HepG2 (cell line): Measurements from ENCODE around the gene DNAJC11. TPM values are rescaled to one million over a fixed set of nuclear protein-coding genes. Genes with fewer than 3 reads are reported as not detected.

Experiments used
- GTF2F1 ChIP-seq: fragments of 150-350 bp; IDR thresholded peaks from 2 replicates; pipeline ENCODE4 v1.6.1; 2014; ENCODE audit warnings: low read length
- HNF4G ChIP-seq, 2 experiments: sonication (generic) in 1 of 2; formaldehyde crosslinking in 1 of 2; IDR thresholded peaks; 2 replicates each; pipeline versions ENCODE4 v1.4.0 to v1.6.1; 2011 to 2020; ENCODE audit warnings: borderline replicate concordance in 2 of 2, low read depth in 2 of 2, mild to moderate bottlenecking in 2 of 2, low read length in 1 of 2, missing genetic modification reagents in 1 of 2, moderate library complexity in 1 of 2
- HNRNPLL ChIP-seq: fragments of 200-400 bp; formaldehyde crosslinking; IDR thresholded peaks from 2 replicates; pipeline ENCODE4 v1.6.1; 2017; ENCODE audit warnings: mild to moderate bottlenecking, low read depth, low read length; ENCODE audit not compliant: poor library complexity, severe bottlenecking
- MIXL1 ChIP-seq: IDR thresholded peaks from 2 replicates; pipeline ENCODE4 v1.6.1; 2016
- NFYC ChIP-seq: IDR thresholded peaks from 2 replicates; pipeline ENCODE4 v1.6.1; 2016; ENCODE audit warnings: missing genetic modification reagents, missing compliant biosample characterization
- POLR2AphosphoS5 ChIP-seq: IDR thresholded peaks from 2 replicates; pipeline ENCODE4 v1.6.1; 2012; ENCODE audit warnings: low read depth, low read length
- SMAD1 ChIP-seq: sonication (generic); formaldehyde crosslinking; IDR thresholded peaks from 2 replicates; pipeline ENCODE4 v1.4.0; 2020; ENCODE audit warnings: missing genetic modification reagents, low read depth, mild to moderate bottlenecking, borderline replicate concordance
- SOX5 ChIP-seq: IDR thresholded peaks from 2 replicates; pipeline ENCODE4 v1.6.1; 2016; ENCODE audit warnings: borderline replicate concordance
- SP140L ChIP-seq: sonication (generic); formaldehyde crosslinking; IDR thresholded peaks from 2 replicates; pipeline ENCODE4 v1.4.0; 2020; ENCODE audit warnings: missing genetic modification reagents, borderline replicate concordance
- ZMAT3 ChIP-seq: sonication (generic); formaldehyde crosslinking; conservative IDR thresholded peaks from 2 replicates; pipeline ENCODE4 v1.7.0; 2021; ENCODE audit warnings: missing genetic modification reagents
- ZNF383 ChIP-seq: sonication (generic); formaldehyde crosslinking; IDR thresholded peaks from 2 replicates; pipeline ENCODE4 v1.4.0; 2020; ENCODE audit warnings: missing genetic modification reagents, mild to moderate bottlenecking, borderline replicate concordance
- ZNF552 ChIP-seq: sonication (generic); formaldehyde crosslinking; IDR thresholded peaks from 2 replicates; pipeline ENCODE4 v1.9.0; 2022; ENCODE audit warnings: missing genetic modification reagents, mild to moderate bottlenecking, borderline replicate concordance
- ZNF564 ChIP-seq: sonication (generic); formaldehyde crosslinking; IDR thresholded peaks from 2 replicates; pipeline ENCODE4 v1.8.1; 2023; ENCODE audit warnings: mild to moderate bottlenecking, missing genetic modification reagents
- ZNF569 ChIP-seq: sonication (generic); formaldehyde crosslinking; IDR thresholded peaks from 2 replicates; pipeline ENCODE4 v1.5.0; 2020; ENCODE audit warnings: mild to moderate bottlenecking, missing genetic modification reagents, moderate library complexity, borderline replicate concordance
- ZNF747 ChIP-seq: sonication (generic); formaldehyde crosslinking; IDR thresholded peaks from 2 replicates; pipeline ENCODE4 v1.8.1; 2023; ENCODE audit warnings: missing genetic modification reagents, mild to moderate bottlenecking, borderline replicate concordance
- polyA plus RNA-seq, 8 experiments: library from polyadenylated mRNA; depleted of rRNA in 3 of 8; stranded (reverse) in 7 of 8; unstranded in 1 of 8; fragments of >200 nt; fragmentation: Illumina TruSeq in 4 of 8; extraction: Trizol in 4 of 8; gene quantifications; 2 replicates each; pipeline versions ENCODE4 v1.2.1 to v1.2.3, GENCODE V29; 2011 to 2016; ENCODE audit warnings: low read depth in 4 of 8, missing spikeins in 1 of 8, mixed read lengths in 1 of 8; ENCODE audit not compliant: insufficient read depth in 1 of 8
- total RNA-seq, 5 experiments: library from RNA; depleted of rRNA; stranded (reverse); fragments of >200 nt; fragmentation: Illumina TruSeq; extraction: Trizol; gene quantifications; 2 replicates each; pipeline ENCODE4 v1.2.3, GENCODE V29; 2016; ENCODE audit warnings: low read depth in 1 of 5
- TF ChIP-seq, protein P1 (sequence below): IDR thresholded peaks from 2 replicates; pipeline ENCODE4 v1.6.1; 2012; ENCODE audit warnings: inconsistent platforms
- TF ChIP-seq, protein P2 (sequence below): sonication (generic); formaldehyde crosslinking; IDR thresholded peaks from 2 replicates; pipeline ENCODE4 v1.4.0; 2020; ENCODE audit warnings: missing genetic modification reagents, borderline replicate concordance
- TF ChIP-seq, protein P3 (sequence below): IDR thresholded peaks from 2 replicates; pipeline ENCODE4 v1.6.1; 2016; ENCODE audit warnings: mild to moderate bottlenecking, missing biosample characterization, missing genetic modification reagents
- TF ChIP-seq, protein P4 (sequence below): IDR thresholded peaks from 2 replicates; pipeline ENCODE4 v1.6.1; 2016; ENCODE audit warnings: missing compliant biosample characterization, missing genetic modification reagents, borderline replicate concordance
- TF ChIP-seq, protein P5 (sequence below): IDR thresholded peaks from 2 replicates; pipeline ENCODE4 v1.6.1; 2018; ENCODE audit warnings: missing genetic modification reagents, mild to moderate bottlenecking, missing compliant biosample characterization
- TF ChIP-seq, protein P6 (sequence below): sonication (generic); formaldehyde crosslinking; IDR thresholded peaks from 2 replicates; pipeline ENCODE4 v1.4.0; 2020; ENCODE audit warnings: mild to moderate bottlenecking, missing genetic modification reagents
- TF ChIP-seq, protein P7 (sequence below): sonication (generic); formaldehyde crosslinking; IDR thresholded peaks from 2 replicates; pipeline ENCODE4 v1.9.0; 2021; ENCODE audit warnings: missing genetic modification reagents, borderline replicate concordance

Gene DNAJC11
- total and polyA plus RNA-seq, 2 of the 13 experiments (the other 11 are each of a cell fraction or from before 2014, with no cell fraction given) = 25.1 to 47.6 TPM

DNA sequence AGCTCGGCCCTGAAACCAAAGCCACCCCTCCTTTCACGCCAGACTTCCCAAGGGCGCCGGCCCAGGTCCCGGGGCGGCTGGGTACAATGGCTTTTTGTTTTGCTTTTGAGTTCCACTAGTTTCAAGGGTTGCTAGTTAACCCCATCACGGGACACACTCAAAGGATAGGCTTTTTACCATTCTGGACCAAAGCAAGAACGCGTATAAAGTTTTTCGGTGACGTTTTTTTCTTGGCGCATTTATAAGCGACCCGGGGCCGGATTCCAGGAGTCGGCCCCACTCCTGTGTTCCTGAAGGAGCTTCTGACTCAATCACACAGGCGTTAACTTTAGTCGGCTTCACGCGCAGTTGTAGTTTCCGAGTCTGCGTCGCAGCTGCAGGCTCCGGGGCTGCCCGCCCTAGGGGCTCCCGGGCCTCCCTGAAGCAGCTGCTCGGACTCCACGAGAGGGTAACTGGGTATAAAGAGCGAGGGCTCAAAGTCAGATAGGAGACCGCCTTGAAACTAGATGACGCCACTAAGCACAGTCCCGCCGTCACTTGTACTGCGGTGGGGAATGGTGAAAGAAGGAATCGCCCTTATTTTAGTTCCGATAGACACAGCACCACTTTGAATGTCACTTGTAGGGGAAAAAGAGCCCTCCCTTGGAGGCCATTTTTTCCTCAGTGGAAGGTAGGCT lies 98.2 kb downstream of the DNAJC11 start (continued):
- TF ChIP-seq ZNF552 (CRISPR knock-in tag) = no peak
- TF ChIP-seq, protein P1, sequence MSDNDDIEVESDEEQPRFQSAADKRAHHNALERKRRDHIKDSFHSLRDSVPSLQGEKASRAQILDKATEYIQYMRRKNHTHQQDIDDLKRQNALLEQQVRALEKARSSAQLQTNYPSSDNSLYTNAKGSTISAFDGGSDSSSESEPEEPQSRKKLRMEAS = 0 out of 2 replicates have a peak, but pooled peaks have one; percentile 2
- TF ChIP-seq, protein P2, sequence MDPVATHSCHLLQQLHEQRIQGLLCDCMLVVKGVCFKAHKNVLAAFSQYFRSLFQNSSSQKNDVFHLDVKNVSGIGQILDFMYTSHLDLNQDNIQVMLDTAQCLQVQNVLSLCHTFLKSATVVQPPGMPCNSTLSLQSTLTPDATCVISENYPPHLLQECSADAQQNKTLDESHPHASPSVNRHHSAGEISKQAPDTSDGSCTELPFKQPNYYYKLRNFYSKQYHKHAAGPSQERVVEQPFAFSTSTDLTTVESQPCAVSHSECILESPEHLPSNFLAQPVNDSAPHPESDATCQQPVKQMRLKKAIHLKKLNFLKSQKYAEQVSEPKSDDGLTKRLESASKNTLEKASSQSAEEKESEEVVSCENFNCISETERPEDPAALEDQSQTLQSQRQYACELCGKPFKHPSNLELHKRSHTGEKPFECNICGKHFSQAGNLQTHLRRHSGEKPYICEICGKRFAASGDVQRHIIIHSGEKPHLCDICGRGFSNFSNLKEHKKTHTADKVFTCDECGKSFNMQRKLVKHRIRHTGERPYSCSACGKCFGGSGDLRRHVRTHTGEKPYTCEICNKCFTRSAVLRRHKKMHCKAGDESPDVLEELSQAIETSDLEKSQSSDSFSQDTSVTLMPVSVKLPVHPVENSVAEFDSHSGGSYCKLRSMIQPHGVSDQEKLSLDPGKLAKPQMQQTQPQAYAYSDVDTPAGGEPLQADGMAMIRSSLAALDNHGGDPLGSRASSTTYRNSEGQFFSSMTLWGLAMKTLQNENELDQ (CRISPR knock-in tag) = no peak
- no peak for TF ChIP-seq SMAD1 (CRISPR knock-in tag)
- no peak for TF ChIP-seq HNF4G (IDR thresholded peaks at IDR 0.05; ENCODE audit: borderline replicate concordance, low read depth, low read length)
- TF ChIP-seq HNF4G (CRISPR knock-in tag; IDR thresholded peaks at IDR 0.05; ENCODE audit: borderline replicate concordance, low read depth) = no peak
- 0 out of 2 replicates have a peak, but pooled peaks have one; percentile 16 for TF ChIP-seq ZNF747 (CRISPR knock-in tag)
- no peak for TF ChIP-seq SP140L (CRISPR knock-in tag)
- TF ChIP-seq, protein P3, sequence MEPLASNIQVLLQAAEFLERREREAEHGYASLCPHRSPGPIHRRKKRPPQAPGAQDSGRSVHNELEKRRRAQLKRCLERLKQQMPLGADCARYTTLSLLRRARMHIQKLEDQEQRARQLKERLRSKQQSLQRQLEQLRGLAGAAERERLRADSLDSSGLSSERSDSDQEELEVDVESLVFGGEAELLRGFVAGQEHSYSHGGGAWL (CRISPR knock-in tag) = no peak
- TF ChIP-seq NFYC (CRISPR knock-in tag) = no peak
- TF ChIP-seq POLR2AphosphoS5 = no peak
- no peak for TF ChIP-seq GTF2F1
- TF ChIP-seq ZNF569 = no peak
- TF ChIP-seq ZMAT3 (CRISPR knock-in tag) = no peak
- 0 out of 2 replicates have a peak, but pooled peaks have one; percentile 7 for TF ChIP-seq MIXL1 (CRISPR knock-in tag)
- TF ChIP-seq, protein P4, sequence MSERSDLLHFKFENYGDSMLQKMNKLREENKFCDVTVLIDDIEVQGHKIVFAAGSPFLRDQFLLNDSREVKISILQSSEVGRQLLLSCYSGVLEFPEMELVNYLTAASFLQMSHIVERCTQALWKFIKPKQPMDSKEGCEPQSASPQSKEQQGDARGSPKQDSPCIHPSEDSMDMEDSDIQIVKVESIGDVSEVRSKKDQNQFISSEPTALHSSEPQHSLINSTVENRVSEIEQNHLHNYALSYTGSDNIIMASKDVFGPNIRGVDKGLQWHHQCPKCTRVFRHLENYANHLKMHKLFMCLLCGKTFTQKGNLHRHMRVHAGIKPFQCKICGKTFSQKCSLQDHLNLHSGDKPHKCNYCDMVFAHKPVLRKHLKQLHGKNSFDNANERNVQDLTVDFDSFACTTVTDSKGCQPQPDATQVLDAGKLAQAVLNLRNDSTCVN (CRISPR knock-in tag) = no peak
- TF ChIP-seq HNRNPLL = no peak
- TF ChIP-seq, protein P5, sequence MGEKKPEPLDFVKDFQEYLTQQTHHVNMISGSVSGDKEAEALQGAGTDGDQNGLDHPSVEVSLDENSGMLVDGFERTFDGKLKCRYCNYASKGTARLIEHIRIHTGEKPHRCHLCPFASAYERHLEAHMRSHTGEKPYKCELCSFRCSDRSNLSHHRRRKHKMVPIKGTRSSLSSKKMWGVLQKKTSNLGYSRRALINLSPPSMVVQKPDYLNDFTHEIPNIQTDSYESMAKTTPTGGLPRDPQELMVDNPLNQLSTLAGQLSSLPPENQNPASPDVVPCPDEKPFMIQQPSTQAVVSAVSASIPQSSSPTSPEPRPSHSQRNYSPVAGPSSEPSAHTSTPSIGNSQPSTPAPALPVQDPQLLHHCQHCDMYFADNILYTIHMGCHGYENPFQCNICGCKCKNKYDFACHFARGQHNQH (CRISPR knock-in tag) = 0 out of 2 replicates have a peak, but pooled peaks have one; percentile 14
- no peak for TF ChIP-seq ZNF383 (CRISPR knock-in tag)
- peak; percentile 9; the same call in 1 of the 2 replicates for TF ChIP-seq SOX5 (CRISPR knock-in tag)
- TF ChIP-seq ZNF564 (CRISPR knock-in tag) = 0 out of 2 replicates have a peak, but pooled peaks have one; percentile 60
- TF ChIP-seq, protein P6, sequence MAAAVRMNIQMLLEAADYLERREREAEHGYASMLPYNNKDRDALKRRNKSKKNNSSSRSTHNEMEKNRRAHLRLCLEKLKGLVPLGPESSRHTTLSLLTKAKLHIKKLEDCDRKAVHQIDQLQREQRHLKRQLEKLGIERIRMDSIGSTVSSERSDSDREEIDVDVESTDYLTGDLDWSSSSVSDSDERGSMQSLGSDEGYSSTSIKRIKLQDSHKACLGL = no peak
- TF ChIP-seq, protein P7, sequence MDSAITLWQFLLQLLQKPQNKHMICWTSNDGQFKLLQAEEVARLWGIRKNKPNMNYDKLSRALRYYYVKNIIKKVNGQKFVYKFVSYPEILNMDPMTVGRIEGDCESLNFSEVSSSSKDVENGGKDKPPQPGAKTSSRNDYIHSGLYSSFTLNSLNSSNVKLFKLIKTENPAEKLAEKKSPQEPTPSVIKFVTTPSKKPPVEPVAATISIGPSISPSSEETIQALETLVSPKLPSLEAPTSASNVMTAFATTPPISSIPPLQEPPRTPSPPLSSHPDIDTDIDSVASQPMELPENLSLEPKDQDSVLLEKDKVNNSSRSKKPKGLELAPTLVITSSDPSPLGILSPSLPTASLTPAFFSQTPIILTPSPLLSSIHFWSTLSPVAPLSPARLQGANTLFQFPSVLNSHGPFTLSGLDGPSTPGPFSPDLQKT (CRISPR knock-in tag) = no peak
